ENCODE results near the gene IGSF1. TPM values are rescaled to one million over a fixed set of nuclear protein-coding genes. Genes with fewer than 3 reads are reported as not detected.

The IGSF1 gene, protein sequence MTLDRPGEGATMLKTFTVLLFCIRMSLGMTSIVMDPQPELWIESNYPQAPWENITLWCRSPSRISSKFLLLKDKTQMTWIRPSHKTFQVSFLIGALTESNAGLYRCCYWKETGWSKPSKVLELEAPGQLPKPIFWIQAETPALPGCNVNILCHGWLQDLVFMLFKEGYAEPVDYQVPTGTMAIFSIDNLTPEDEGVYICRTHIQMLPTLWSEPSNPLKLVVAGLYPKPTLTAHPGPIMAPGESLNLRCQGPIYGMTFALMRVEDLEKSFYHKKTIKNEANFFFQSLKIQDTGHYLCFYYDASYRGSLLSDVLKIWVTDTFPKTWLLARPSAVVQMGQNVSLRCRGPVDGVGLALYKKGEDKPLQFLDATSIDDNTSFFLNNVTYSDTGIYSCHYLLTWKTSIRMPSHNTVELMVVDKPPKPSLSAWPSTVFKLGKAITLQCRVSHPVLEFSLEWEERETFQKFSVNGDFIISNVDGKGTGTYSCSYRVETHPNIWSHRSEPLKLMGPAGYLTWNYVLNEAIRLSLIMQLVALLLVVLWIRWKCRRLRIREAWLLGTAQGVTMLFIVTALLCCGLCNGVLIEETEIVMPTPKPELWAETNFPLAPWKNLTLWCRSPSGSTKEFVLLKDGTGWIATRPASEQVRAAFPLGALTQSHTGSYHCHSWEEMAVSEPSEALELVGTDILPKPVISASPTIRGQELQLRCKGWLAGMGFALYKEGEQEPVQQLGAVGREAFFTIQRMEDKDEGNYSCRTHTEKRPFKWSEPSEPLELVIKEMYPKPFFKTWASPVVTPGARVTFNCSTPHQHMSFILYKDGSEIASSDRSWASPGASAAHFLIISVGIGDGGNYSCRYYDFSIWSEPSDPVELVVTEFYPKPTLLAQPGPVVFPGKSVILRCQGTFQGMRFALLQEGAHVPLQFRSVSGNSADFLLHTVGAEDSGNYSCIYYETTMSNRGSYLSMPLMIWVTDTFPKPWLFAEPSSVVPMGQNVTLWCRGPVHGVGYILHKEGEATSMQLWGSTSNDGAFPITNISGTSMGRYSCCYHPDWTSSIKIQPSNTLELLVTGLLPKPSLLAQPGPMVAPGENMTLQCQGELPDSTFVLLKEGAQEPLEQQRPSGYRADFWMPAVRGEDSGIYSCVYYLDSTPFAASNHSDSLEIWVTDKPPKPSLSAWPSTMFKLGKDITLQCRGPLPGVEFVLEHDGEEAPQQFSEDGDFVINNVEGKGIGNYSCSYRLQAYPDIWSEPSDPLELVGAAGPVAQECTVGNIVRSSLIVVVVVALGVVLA (N-terminal part only)
- 1 to 10 TPM in 1 of 4 donors, under 1 TPM in 3; 0.49 to 1.4 (median 0.76) TPM for total RNA-seq
- polyA plus RNA-seq: under 1 TPM in 1 of 3 donors, not detected in 2; 0.15 TPM

DNA sequence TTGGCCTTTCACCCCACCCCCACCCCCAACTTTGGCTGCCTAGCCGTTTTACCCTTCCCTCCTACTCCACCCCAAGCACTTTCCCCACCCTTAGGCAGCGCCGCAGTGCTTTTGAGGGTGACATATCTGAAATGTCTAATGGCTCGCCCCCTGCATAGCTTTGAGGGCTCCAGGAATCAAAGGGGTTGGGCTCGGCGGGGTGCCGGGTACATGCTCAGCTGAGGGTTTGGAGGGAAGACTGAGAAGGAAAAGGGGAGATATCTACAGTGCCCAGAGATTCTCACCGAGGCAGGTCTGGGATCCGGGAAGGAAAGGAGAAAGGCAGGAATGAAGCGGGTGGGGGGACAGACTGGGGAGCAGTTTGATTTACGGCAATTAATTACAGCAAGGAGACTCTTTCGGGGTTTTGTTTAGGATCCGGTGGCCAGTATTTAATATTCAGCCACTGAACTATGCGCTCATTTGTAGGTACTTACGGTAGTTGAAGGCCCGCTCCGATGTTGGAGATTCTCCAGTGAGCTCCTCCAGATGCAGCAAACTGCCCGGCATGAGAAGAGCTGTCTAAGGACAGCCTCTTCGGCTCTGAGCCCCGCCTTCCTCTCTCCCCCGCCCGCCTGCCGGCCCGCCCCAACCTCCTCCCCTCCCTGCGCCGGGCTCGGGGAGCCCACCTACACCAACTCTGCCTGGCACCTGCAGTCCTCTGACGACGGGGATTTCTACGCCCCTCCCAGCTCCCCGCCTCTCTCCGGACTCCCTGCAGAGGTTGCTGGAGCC lies at the start of gene IGSF1:
Gene IGSF1 (minus strand): TSS at position 569 of the 774 bp plus-strand sequence. CDS start 2,632 bp downstream, outside the sequence.
- peaks cover 0 to 7% (median 5%) of the 10 kb centered on the region in 4 donors for H3K4me1 ChIP-seq
- no peaks in the 10 kb centered on the region for H3K9me3 ChIP-seq
- H3K4me3 ChIP-seq: peak within 1 kb of the TSS in 3 of 4 donors; percentile 21 to 40 (median 37)
- peak within 1 kb of the TSS in 1 of 4 donors; percentile 42 for H3K27ac ChIP-seq
- no peaks in the 10 kb centered on the region for H3K27me3 ChIP-seq
- H3K36me3 ChIP-seq: no peaks in the 10 kb centered on the region
- TF ChIP-seq POLR2A (IDR thresholded peaks at IDR 0.05) (no peak), POLR2AphosphoS5 (IDR thresholded peaks at IDR 0.05) (no peak), EP300 (IDR thresholded peaks at IDR 0.05) (no peak)
- TF ChIP-seq, protein P1, sequence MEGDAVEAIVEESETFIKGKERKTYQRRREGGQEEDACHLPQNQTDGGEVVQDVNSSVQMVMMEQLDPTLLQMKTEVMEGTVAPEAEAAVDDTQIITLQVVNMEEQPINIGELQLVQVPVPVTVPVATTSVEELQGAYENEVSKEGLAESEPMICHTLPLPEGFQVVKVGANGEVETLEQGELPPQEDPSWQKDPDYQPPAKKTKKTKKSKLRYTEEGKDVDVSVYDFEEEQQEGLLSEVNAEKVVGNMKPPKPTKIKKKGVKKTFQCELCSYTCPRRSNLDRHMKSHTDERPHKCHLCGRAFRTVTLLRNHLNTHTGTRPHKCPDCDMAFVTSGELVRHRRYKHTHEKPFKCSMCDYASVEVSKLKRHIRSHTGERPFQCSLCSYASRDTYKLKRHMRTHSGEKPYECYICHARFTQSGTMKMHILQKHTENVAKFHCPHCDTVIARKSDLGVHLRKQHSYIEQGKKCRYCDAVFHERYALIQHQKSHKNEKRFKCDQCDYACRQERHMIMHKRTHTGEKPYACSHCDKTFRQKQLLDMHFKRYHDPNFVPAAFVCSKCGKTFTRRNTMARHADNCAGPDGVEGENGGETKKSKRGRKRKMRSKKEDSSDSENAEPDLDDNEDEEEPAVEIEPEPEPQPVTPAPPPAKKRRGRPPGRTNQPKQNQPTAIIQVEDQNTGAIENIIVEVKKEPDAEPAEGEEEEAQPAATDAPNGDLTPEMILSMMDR (IDR thresholded peaks at IDR 0.05): no peak
- intact Hi-C loops (cut with DNase I): no loop called here
- DNase-seq: peak; percentile 81
- 3 to 8% methylated on average over 32 of the region's 32 CpGs for WGBS, 2 donors

DNA sequence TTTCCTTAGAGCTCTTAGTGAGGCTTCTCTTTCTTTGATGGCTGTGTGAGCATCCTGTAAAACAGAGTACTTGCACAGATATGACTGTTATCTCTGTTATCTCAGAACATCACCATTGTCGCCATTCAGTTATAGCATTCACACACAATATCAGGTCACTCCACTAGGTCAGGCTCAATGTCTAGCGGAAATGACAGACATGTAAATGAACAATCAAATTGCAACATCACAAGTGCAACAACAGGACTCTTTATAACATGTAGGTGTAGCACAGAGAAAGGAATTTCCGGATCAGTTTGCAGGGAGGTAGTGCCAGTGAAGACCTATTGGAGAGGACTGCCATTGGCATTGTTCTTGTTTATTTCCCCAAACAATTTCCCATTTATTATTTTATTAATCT lies 43.2 kb upstream of the IGSF1 start:
- TF ChIP-seq, protein P1 (IDR thresholded peaks at IDR 0.05): no peak
- TF ChIP-seq EP300 (IDR thresholded peaks at IDR 0.05): no peak
- no peak for TF ChIP-seq POLR2A (IDR thresholded peaks at IDR 0.05)
- no peak for TF ChIP-seq POLR2AphosphoS5 (IDR thresholded peaks at IDR 0.05)
- Histone ChIP-seq H3K27ac (no peak overlapping the region), H3K27me3 (no peaks in the 10 kb centered on the region), H3K9me3 (no peaks in the 10 kb centered on the region), H3K36me3 (no peaks in the 10 kb centered on the region), H3K4me3 (no peak overlapping the region), H3K4me1 (no peaks in the 10 kb centered on the region)
- intact Hi-C loops (cut with DNase I): no loop called here
- DNase-seq: no peak
- WGBS, 2 donors: 38 to 65% methylated on average over 3 of the region's 3 CpGs

- intact Hi-C loops (cut with DNase I): no loop called here
- Histone ChIP-seq H3K4me1 (no peaks in the 10 kb centered on the region), H3K9me3 (no peaks in the 10 kb centered on the region), H3K4me3 (no peak overlapping the region), H3K27ac (no peak overlapping the region), H3K36me3 (no peaks in the 10 kb centered on the region), H3K27me3 (no peaks in the 10 kb centered on the region)
- DNase-seq: no peak
- TF ChIP-seq POLR2A (IDR thresholded peaks at IDR 0.05) (no peak), EP300 (IDR thresholded peaks at IDR 0.05) (no peak), POLR2AphosphoS5 (IDR thresholded peaks at IDR 0.05) (no peak)
- TF ChIP-seq, protein P1 (IDR thresholded peaks at IDR 0.05): no peak
- 65 to 77% methylated on average over 6 of the region's 6 CpGs for WGBS, 2 donors
Observed at GRCh38 chrX:131331152-131331551, 42.0 kb upstream of the IGSF1 start.

- intact Hi-C loops (cut with DNase I): no loop called here
- H3K9me3 ChIP-seq: no peaks in the 10 kb centered on the region
- TF ChIP-seq POLR2AphosphoS5 (IDR thresholded peaks at IDR 0.05): no peak
- no peak for TF ChIP-seq POLR2A (IDR thresholded peaks at IDR 0.05)
- no peak for TF ChIP-seq EP300 (IDR thresholded peaks at IDR 0.05)
- TF ChIP-seq, protein P1 (IDR thresholded peaks at IDR 0.05): no peak
- H3K27ac ChIP-seq: no peak overlapping the region
- no peaks in the 10 kb centered on the region for H3K4me1 ChIP-seq
- no peak for DNase-seq
- 82 to 85% methylated on average over 3 of the region's 3 CpGs for WGBS, 2 donors
- no peak overlapping the region for H3K4me3 ChIP-seq
- H3K27me3 ChIP-seq: no peaks in the 10 kb centered on the region
- H3K36me3 ChIP-seq: no peaks in the 10 kb centered on the region
Observed at GRCh38 chrX:131330735-131331134, 41.6 kb upstream of the IGSF1 start.

Measured in sigmoid colon (tissue), 7 donors.